GM23338 (cell line): ENCODE measurements around the gene SOHLH2. TPM values are rescaled to one million over a fixed set of nuclear protein-coding genes. Genes with fewer than 3 reads are reported as not detected.

Source experiments
- ATAC-seq: fragments of 200-7000 bp; cut with Tn5 transposase; 3 replicates; pipeline ENCODE4 v1.9.1; 2020
- DNase-seq: peaks from one replicate; pipeline ENCODE4 v3.0.0-alpha.2; 2015; ENCODE audit warnings: low spot score
- H2AFZ ChIP-seq: fragments of 200-600 bp; sonication (generic); 2 replicates; pipeline ENCODE4 v1.8.0; 2016; ENCODE audit warnings: antibody characterized with exemption, mild to moderate bottlenecking, moderate library complexity
- H3F3A ChIP-seq: fragments of 200-600 bp; sonication (generic); replicated peaks from 2 replicates; pipeline ENCODE4 v1.8.0; 2017; ENCODE audit warnings: antibody characterized with exemption, mixed run types, low read depth
- H3K27ac ChIP-seq: fragments of 200-600 bp; sonication (generic); 2 replicates; pipeline ENCODE4 v1.6.1; 2016; ENCODE audit warnings: low read depth
- H3K27me3 ChIP-seq: fragments of 200-600 bp; sonication (generic); 2 replicates; pipeline ENCODE4 v1.8.0; 2016; ENCODE audit warnings: mild to moderate bottlenecking, mixed run types, moderate library complexity; ENCODE audit not compliant: insufficient read depth
- H3K36me3 ChIP-seq: fragments of 200-600 bp; sonication (generic); 2 replicates; pipeline ENCODE4 v1.8.0; 2016; ENCODE audit warnings: mild to moderate bottlenecking; ENCODE audit not compliant: insufficient read depth
- H3K4me1 ChIP-seq: fragments of 200-600 bp; sonication (generic); 2 replicates; pipeline ENCODE4 v1.8.0; 2016; ENCODE audit warnings: mild to moderate bottlenecking, moderate library complexity; ENCODE audit not compliant: insufficient read depth
- H3K4me2 ChIP-seq: fragments of 200-600 bp; sonication (generic); 2 replicates; pipeline ENCODE4 v1.7.1; 2017; ENCODE audit warnings: mixed run types
- H3K4me3 ChIP-seq: fragments of 200-600 bp; sonication (generic); 2 replicates; pipeline ENCODE4 v1.6.1; 2016; ENCODE audit warnings: mixed run types
- H3K79me2 ChIP-seq: fragments of 200-600 bp; sonication (generic); replicated peaks from 2 replicates; pipeline ENCODE4 v1.8.0; 2017; ENCODE audit warnings: mild to moderate bottlenecking; ENCODE audit not compliant: insufficient read depth
- H3K9me2 ChIP-seq: fragments of 200-600 bp; sonication (generic); 2 replicates; pipeline ENCODE4 v1.8.0; 2017; ENCODE audit not compliant: insufficient read depth
- H4K20me1 ChIP-seq: fragments of 200-600 bp; sonication (generic); replicated peaks from 2 replicates; pipeline ENCODE4 v1.8.0; 2017; ENCODE audit warnings: mild to moderate bottlenecking; ENCODE audit not compliant: insufficient read depth
- H3K27ac Mint-ChIP-seq: 2 replicates; pipeline ENCODE4 v1.8.0; 2020; ENCODE audit warnings: inconsistent platforms, mild to moderate bottlenecking, moderate library complexity, mixed read lengths
- H3K27me3 Mint-ChIP-seq: 3 replicates; pipeline ENCODE4 v1.8.0; 2022; ENCODE audit warnings: low read depth, mild to moderate bottlenecking, moderate library complexity, mixed read lengths, inconsistent platforms; ENCODE audit not compliant: insufficient read depth, poor library complexity
- H3K36me3 Mint-ChIP-seq: 3 replicates; pipeline ENCODE4 v1.8.0; 2021; ENCODE audit warnings: low read depth, mild to moderate bottlenecking, inconsistent platforms, moderate library complexity, mixed read lengths
- H3K4me1 Mint-ChIP-seq: 3 replicates; pipeline ENCODE4 v1.8.0; 2020; ENCODE audit warnings: mild to moderate bottlenecking, inconsistent platforms, mixed read lengths
- H3K4me3 Mint-ChIP-seq: 3 replicates; pipeline ENCODE4 v1.8.0; 2021; ENCODE audit warnings: moderate library complexity, mild to moderate bottlenecking, inconsistent platforms, mixed read lengths
- H3K9me3 Mint-ChIP-seq: 3 replicates; pipeline ENCODE4 v1.8.0; 2020; ENCODE audit warnings: moderate library complexity, mild to moderate bottlenecking, inconsistent platforms, mixed read lengths
- NANOG ChIP-seq: IDR thresholded peaks from 2 replicates; pipeline ENCODE4 v1.6.1; 2016; ENCODE audit warnings: antibody characterized with exemption, borderline replicate concordance
- STAT1 ChIP-seq: IDR thresholded peaks from one replicate; pipeline ENCODE4 v1.6.1; 2016; ENCODE audit warnings: antibody characterized with exemption; ENCODE audit not compliant: unreplicated experiment
- polyA plus RNA-seq: library from polyadenylated mRNA; unstranded; fragments of >200 nt; fragmentation: Nextera tagmentation; extraction: Ambion mirVana; gene quantifications from 2 replicates; pipeline ENCODE4 v1.2.1, GENCODE V29; 2016
- total RNA-seq: library from RNA; depleted of rRNA; stranded (reverse); fragments of >200 nt; shearing (Covaris generic); gene quantifications from 2 replicates; pipeline ENCODE4 v1.2.3, GENCODE V29; 2014
- TF ChIP-seq, protein P1 (sequence below): fragments of 250-450 bp; sonication (Bioruptor Pico); IDR thresholded peaks from 2 replicates; pipeline ENCODE4 v1.5.0; 2020; ENCODE audit warnings: mild to moderate bottlenecking, moderate library complexity
- TF ChIP-seq, protein P2 (sequence below), 2 experiments: fragments of 200-600 bp in 1 of 2; sonication (generic) in 1 of 2; conservative IDR thresholded peaks; 2 replicates each; pipeline versions ENCODE4 v1.5.1 to v1.6.1; 2016 to 2017; ENCODE audit warnings: antibody characterized with exemption in 2 of 2, low read depth in 2 of 2, mild to moderate bottlenecking in 2 of 2, moderate library complexity in 1 of 2

Gene SOHLH2
- total and polyA plus RNA-seq, 2 experiments from 2014 or later, result 1.8 to 2.8 TPM

DNA sequence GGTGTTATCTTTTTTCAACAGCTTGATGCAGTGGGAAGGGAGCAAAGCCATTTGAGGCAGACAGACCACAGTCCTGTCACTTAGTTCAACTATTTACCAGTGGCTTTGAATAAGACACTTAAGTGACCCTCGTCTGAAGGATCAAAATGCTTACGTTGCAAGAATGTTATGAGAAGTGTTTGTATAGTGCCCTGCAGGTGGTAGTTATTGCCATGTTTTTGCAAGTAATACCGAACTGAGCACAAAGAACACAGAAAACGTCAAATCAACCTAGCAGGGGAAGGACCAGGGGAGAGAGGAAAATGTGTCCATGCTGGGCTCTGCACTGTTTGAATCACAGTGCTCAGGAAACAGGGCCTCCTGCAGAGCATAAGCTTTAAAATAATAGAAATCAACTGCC, 2.8 kb downstream of the SOHLH2 start (continued):
- TF ChIP-seq, protein P1, sequence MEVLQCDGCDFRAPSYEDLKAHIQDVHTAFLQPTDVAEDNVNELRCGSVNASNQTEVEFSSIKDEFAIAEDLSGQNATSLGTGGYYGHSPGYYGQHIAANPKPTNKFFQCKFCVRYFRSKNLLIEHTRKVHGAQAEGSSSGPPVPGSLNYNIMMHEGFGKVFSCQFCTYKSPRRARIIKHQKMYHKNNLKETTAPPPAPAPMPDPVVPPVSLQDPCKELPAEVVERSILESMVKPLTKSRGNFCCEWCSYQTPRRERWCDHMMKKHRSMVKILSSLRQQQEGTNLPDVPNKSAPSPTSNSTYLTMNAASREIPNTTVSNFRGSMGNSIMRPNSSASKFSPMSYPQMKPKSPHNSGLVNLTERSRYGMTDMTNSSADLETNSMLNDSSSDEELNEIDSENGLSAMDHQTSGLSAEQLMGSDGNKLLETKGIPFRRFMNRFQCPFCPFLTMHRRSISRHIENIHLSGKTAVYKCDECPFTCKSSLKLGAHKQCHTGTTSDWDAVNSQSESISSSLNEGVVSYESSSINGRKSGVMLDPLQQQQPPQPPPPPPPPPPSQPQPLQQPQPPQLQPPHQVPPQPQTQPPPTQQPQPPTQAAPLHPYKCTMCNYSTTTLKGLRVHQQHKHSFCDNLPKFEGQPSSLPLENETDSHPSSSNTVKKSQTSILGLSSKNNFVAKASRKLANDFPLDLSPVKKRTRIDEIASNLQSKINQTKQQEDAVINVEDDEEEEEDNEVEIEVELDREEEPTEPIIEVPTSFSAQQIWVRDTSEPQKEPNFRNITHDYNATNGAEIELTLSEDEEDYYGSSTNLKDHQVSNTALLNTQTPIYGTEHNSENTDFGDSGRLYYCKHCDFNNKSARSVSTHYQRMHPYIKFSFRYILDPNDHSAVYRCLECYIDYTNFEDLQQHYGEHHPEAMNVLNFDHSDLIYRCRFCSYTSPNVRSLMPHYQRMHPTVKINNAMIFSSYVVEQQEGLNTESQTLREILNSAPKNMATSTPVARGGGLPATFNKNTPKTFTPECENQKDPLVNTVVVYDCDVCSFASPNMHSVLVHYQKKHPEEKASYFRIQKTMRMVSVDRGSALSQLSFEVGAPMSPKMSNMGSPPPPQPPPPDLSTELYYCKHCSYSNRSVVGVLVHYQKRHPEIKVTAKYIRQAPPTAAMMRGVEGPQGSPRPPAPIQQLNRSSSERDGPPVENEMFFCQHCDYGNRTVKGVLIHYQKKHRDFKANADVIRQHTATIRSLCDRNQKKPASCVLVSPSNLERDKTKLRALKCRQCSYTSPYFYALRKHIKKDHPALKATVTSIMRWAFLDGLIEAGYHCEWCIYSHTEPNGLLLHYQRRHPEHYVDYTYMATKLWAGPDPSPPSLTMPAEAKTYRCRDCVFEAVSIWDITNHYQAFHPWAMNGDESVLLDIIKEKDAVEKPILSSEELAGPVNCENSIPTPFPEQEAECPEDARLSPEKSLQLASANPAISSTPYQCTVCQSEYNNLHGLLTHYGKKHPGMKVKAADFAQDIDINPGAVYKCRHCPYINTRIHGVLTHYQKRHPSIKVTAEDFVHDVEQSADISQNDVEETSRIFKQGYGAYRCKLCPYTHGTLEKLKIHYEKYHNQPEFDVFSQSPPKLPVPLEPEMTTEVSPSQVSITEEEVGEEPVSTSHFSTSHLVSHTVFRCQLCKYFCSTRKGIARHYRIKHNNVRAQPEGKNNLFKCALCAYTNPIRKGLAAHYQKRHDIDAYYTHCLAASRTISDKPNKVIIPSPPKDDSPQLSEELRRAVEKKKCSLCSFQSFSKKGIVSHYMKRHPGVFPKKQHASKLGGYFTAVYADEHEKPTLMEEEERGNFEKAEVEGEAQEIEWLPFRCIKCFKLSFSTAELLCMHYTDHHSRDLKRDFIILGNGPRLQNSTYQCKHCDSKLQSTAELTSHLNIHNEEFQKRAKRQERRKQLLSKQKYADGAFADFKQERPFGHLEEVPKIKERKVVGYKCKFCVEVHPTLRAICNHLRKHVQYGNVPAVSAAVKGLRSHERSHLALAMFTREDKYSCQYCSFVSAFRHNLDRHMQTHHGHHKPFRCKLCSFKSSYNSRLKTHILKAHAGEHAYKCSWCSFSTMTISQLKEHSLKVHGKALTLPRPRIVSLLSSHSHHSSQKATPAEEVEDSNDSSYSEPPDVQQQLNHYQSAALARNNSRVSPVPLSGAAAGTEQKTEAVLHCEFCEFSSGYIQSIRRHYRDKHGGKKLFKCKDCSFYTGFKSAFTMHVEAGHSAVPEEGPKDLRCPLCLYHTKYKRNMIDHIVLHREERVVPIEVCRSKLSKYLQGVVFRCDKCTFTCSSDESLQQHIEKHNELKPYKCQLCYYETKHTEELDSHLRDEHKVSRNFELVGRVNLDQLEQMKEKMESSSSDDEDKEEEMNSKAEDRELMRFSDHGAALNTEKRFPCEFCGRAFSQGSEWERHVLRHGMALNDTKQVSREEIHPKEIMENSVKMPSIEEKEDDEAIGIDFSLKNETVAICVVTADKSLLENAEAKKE (CRISPR knock-in tag), result no peak

DNA sequence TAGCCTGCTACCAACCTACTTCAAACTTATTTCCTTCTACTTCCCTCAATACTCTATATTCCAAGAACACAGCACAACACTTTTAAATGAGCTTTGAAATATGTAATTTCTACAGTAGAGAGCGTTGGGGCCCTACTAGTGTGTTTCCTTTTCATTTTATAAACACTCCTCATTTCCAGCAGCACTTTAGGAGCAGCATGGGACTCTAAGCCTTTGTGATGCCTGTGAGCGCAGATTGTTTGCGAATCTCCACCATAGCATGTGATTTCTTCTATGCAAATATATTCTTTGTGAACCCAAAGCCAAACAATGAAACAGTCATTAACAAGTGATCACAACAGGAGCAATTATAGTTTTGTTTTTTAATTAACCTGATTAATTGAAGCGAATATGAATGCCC, 3.6 kb downstream of the SOHLH2 start:
- Histone ChIP-seq H3K4me3 (no peak overlapping the region), H2AFZ (no peak overlapping the region), H3K4me1 (peaks cover 13% of the 10 kb centered on the region; the same call in 1 of the 2 replicates), H4K20me1 (no peaks in the 10 kb centered on the region), H3K27me3 (no peaks in the 10 kb centered on the region), H3K4me2 (peak overlapping the region; percentile 37; the same call in 1 of the 2 replicates), H3F3A (no peaks in the 10 kb centered on the region; the same call in 1 of the 2 replicates), H3K9me2 (no peaks in the 10 kb centered on the region; the same call in 1 of the 2 replicates), H3K27ac (no peak overlapping the region), H3K79me2 (no peaks in the 10 kb centered on the region), H3K36me3 (no peaks in the 10 kb centered on the region)
- Mint-ChIP-seq H3K4me3 (no peak overlapping the region), H3K36me3 (peaks cover 10% of the 10 kb centered on the region; the same call in 2 of the 3 replicates), H3K27me3 (no peaks in the 10 kb centered on the region), H3K4me1 (peaks cover 16% of the 10 kb centered on the region), H3K9me3 (peaks cover 10% of the 10 kb centered on the region; the same call in 2 of the 3 replicates), H3K27ac (no peak overlapping the region)
- no peak for DNase-seq
- ATAC-seq, result peak; percentile 59
- TF ChIP-seq, protein P2, sequence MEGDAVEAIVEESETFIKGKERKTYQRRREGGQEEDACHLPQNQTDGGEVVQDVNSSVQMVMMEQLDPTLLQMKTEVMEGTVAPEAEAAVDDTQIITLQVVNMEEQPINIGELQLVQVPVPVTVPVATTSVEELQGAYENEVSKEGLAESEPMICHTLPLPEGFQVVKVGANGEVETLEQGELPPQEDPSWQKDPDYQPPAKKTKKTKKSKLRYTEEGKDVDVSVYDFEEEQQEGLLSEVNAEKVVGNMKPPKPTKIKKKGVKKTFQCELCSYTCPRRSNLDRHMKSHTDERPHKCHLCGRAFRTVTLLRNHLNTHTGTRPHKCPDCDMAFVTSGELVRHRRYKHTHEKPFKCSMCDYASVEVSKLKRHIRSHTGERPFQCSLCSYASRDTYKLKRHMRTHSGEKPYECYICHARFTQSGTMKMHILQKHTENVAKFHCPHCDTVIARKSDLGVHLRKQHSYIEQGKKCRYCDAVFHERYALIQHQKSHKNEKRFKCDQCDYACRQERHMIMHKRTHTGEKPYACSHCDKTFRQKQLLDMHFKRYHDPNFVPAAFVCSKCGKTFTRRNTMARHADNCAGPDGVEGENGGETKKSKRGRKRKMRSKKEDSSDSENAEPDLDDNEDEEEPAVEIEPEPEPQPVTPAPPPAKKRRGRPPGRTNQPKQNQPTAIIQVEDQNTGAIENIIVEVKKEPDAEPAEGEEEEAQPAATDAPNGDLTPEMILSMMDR (conservative IDR thresholded peaks at IDR 0.05; ENCODE audit: low read depth in 2 of 2), result no peak
- TF ChIP-seq NANOG (0 out of 2 replicates have a peak, but pooled peaks have one; percentile 22), STAT1 (no peak)
